Adipocyte (in vitro differentiated cells): ENCODE data around the gene SPACA6.
"Not testable (repeated sequence)": the region's sequence is repeated elsewhere in the genome, so short reads cannot be mapped to it uniquely, and the experiment has no call there.

ENCODE experiments used
- DNase-seq: peaks from one replicate; pipeline ENCODE4 v3.0.0-alpha.2; 2015; ENCODE audit warnings: low read depth
- H3K27me3 ChIP-seq: replicated peaks from 2 replicates; pipeline ENCODE4 v1.7.0; 2013; ENCODE audit warnings: mild to moderate bottlenecking, low read length, moderate library complexity; ENCODE audit not compliant: control insufficient read depth, insufficient read depth
- H3K36me3 ChIP-seq: 2 replicates; pipeline ENCODE4 v1.7.0; 2013; ENCODE audit warnings: low read length, mild to moderate bottlenecking, moderate library complexity; ENCODE audit not compliant: control insufficient read depth, insufficient read depth, severe bottlenecking
- H3K4me1 ChIP-seq: 2 replicates; pipeline ENCODE4 v1.7.0; 2013; ENCODE audit warnings: mild to moderate bottlenecking, low read length, moderate library complexity; ENCODE audit not compliant: control insufficient read depth, insufficient read depth
- H3K4me3 ChIP-seq: 2 replicates; pipeline ENCODE4 v1.7.0; 2013; ENCODE audit warnings: mild to moderate bottlenecking, low read length, moderate library complexity
- H3K9ac ChIP-seq: 2 replicates; pipeline ENCODE4 v1.7.0; 2013; ENCODE audit warnings: mild to moderate bottlenecking, low read length, moderate library complexity
- H3K9me3 ChIP-seq: 2 replicates; pipeline ENCODE4 v1.7.0; 2013; ENCODE audit warnings: mild to moderate bottlenecking, low read length, moderate library complexity; ENCODE audit not compliant: control insufficient read depth

The SPACA6 gene

DNA sequence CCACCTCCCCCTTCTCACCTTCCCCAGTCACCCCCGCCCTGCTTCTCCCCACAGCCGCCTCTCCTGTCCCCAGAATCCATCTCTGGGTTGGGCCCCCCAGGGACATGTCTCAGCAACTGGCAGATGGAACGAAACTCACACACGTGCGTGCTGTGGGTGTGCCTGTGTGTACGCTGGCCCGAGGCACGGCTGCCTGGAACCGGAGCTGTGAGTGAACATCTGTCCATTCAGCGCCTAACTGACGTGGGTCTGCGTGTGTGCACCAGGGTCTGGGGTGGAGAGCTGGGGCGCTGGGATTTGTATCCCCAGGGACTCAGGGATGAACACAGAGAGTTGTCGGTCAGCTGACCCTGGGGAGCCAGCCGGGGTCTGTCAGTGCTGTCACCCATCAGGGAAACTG lies 31.4 kb downstream of the SPACA6 start:
- Histone ChIP-seq H3K27me3 (no peaks in the 10 kb centered on the region), H3K9ac (no peak overlapping the region), H3K4me1 (peaks cover 32% of the 10 kb centered on the region), H3K4me3 (peak overlapping the region; percentile 61), H3K9me3 (no peaks in the 10 kb centered on the region), H3K36me3 (no peaks in the 10 kb centered on the region)
- peak; percentile 13 for DNase-seq

DNA sequence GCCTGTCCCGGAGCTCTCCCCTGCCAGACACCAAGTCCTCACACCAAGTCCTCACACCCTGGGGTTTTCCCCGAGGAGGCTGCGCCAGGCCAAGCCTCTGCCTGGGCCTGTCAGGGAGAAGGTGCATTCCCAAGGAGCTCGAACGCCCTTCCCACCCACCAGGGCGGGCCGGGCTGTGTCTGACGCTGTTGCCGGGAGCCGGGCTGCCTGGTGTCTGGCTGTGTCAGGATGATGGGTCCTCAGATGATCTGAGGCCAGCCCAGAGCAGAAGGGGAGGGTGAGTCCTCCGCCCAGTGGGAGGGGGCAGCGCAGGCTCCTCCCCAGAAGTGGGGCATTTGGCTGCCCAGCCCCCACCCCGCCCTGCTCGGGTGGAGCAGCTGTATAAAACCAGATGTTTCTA lies 32.9 kb downstream of the SPACA6 start:
- no peaks in the 10 kb centered on the region for H3K9me3 ChIP-seq
- peaks cover 39% of the 10 kb centered on the region for H3K4me1 ChIP-seq
- H3K9ac ChIP-seq, result peak overlapping the region; percentile 61
- no peaks in the 10 kb centered on the region for H3K36me3 ChIP-seq
- no peak overlapping the region for H3K4me3 ChIP-seq
- peak; percentile 56 for DNase-seq
- no peaks in the 10 kb centered on the region for H3K27me3 ChIP-seq

DNA sequence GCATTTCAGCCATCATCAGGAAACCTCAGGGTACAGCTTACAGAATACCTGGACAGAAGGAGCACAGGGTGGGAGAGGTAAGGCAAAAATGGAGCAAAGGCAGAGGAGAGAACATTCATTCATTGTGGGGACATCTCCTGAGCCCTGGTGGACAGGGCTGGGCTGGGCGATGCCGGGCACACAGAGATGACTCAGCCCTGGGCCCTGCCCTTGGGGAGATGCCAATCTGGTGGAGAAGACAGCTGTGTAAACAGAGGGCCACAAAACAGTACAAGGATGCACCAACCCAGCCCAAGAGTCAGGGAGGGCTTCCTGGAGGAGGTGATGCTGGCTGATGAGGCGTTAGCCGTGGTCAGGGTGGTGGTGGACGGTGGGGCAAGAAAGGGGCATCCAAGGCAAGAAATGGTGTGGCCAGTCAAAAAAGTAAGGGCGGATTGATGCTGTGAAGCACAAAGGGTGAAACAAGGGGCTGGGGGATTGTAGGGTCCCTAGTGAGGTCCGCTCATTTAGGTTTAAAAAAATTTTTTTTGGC lies 34.3 kb downstream of the SPACA6 start:
- peak; percentile 27 for DNase-seq
- Histone ChIP-seq H3K36me3 (no peaks in the 10 kb centered on the region), H3K9ac (peak overlapping the region; percentile 45), H3K9me3 (no peaks in the 10 kb centered on the region), H3K27me3 (no peaks in the 10 kb centered on the region), H3K4me1 (peaks cover 39% of the 10 kb centered on the region), H3K4me3 (no peak overlapping the region)

DNA sequence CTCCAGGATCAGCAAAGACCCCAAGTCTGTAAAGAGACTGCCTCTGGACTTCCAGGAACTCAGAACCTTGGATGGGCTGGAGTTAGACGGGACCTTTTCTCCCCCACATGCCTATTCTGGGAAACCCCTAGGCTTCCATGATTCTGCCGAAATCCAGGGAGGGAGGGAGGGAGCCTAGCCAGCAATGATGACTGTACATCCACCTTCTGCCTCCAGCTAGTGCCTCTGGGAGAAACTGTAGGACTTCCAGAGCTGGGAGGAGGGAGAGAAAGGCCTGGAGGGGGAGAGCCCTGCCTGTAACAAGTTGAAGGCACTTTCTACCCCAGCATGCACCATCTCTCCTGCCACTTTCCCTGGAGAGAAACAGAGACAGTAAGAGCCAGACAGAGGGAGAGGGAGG lies 36.7 kb downstream of the SPACA6 start:
- H3K9ac ChIP-seq, result peak overlapping the region; percentile 34
- H3K4me1 ChIP-seq, result peaks cover 28% of the 10 kb centered on the region
- no peaks in the 10 kb centered on the region for H3K27me3 ChIP-seq
- no peaks in the 10 kb centered on the region for H3K9me3 ChIP-seq
- DNase-seq, result no peak
- no peaks in the 10 kb centered on the region for H3K36me3 ChIP-seq
- no peak overlapping the region for H3K4me3 ChIP-seq

DNA sequence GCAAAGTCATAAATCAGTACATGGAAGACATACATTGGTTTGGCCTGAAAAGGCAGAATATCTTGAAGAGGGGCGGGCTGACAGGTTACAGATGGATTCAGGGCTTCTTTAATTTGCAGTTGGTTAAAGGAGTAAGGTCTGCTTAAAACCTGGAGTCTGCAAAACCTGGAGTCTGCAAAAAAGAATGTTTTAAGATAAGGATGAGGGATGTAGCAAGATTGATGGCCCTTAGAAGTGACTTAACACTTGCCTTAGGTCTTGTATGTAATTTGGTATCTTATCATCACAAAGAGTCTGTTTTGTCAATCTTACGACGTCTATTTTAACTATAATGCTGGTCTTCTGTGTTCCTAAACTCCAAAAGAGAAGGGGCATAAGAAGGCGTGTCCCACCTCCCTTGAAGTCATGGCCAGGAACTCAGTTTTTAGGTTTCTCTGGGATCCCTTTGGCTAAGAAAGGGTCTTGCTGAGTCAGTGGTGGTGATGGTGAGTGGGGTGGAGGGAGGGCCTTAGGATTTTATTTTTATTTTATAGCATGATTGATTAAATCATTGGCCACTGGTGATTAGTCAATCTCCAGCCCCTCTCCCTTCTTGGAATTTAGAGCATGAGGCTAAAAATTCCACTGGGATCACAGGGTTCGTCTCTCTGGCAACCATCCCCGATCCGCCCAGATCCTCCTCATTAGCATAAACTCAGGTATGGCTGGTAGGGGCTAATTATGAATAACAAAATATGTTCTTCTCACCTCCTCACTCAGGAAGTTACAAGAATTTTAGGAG lies 40.8 kb downstream of the SPACA6 start:
- no peak overlapping the region for H3K9ac ChIP-seq
- peaks cover 29% of the 10 kb centered on the region for H3K4me1 ChIP-seq
- H3K36me3 ChIP-seq, result no peaks in the 10 kb centered on the region
- H3K4me3 ChIP-seq, result no peak overlapping the region
- no peaks in the 10 kb centered on the region for H3K27me3 ChIP-seq
- DNase-seq, result no peak
- no peaks in the 10 kb centered on the region for H3K9me3 ChIP-seq

DNA sequence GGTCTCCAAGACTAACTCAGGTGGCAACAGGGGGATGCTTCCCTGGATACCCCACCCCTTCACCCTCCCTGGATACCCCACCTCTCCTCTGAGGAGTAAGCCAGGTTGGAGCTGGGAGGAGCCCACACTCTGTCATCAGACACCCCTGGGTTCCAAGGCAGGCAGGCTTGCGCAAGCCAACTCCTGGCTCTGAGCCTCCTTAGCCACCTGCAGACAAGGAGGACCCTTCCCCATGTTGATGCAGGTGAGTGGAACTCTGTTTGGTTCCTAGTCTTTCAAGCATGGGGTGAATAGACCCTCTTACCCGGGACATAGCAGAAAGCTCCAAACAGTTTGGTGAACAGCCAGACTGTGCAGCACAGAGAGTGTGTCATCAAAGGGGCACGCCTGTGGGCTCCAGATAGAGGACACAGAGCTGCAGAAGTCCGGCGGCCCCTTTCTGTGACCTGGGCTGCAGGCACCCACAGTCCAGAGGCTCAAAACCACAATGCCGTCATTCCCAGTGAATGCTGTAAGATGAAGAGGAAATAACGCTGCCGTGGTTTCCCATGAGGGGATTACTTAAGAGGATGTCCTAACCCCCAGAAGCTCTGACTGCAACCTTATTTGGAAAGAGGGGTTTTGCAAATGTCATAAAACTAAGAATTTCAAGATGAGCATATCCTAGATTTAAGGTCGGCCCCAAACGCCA lies 42.8 kb downstream of the SPACA6 start:
- no peaks in the 10 kb centered on the region for H3K9me3 ChIP-seq
- no peak for DNase-seq
- H3K4me3 ChIP-seq, result no peak overlapping the region
- H3K27me3 ChIP-seq, result no peaks in the 10 kb centered on the region
- H3K36me3 ChIP-seq, result no peaks in the 10 kb centered on the region
- no peak overlapping the region for H3K9ac ChIP-seq
- H3K4me1 ChIP-seq, result peaks cover 20% of the 10 kb centered on the region

DNA sequence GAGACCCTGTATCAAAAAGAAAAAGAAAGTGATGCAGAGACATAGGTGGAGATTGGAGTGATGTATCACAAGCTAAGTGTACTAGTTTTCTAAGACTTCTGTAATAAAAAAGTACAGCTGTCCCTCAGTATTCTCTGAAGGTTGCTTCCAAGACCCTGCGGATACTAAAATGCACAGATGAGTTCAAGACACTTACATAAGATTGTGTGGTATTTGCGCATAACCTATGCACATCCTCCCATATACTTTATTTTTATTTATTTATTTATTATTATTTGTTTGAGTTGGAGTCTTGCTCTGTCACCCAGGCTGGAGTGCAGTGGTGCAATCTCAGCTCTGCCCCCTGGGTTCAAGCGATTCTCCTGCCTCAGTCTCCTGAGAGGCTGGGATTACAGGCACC lies 44.3 kb downstream of the SPACA6 start:
- Histone ChIP-seq H3K27me3 (no peaks in the 10 kb centered on the region), H3K9ac (no peak overlapping the region), H3K4me1 (peaks cover 20% of the 10 kb centered on the region), H3K9me3 (no peaks in the 10 kb centered on the region), H3K4me3 (no peak overlapping the region), H3K36me3 (no peaks in the 10 kb centered on the region)
- no peak for DNase-seq

DNA sequence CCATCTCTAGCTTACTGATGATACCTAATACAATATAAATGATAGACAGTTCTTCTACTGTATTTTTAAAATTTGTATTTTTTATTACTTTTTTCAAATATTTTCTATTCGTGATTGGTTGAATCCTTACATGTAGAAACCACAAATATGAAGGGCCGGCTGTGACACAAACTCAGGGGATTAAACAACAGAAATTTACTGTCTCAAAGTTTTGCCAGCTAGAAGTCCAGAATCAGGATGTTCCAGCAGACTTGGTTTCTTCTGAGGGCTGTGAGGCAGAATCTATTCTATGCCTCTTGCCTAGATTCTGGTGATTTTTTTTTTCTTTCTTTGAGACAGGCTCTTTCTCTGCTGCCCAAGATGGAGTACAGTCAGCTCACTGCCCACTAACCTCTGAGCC lies 44.8 kb downstream of the SPACA6 start:
- no peaks in the 10 kb centered on the region for H3K36me3 ChIP-seq
- H3K9me3 ChIP-seq, result no peaks in the 10 kb centered on the region
- no peak overlapping the region for H3K4me3 ChIP-seq
- peaks cover 25% of the 10 kb centered on the region for H3K4me1 ChIP-seq
- H3K27me3 ChIP-seq, result no peaks in the 10 kb centered on the region
- DNase-seq, result no peak
- H3K9ac ChIP-seq, result no peak overlapping the region

DNA sequence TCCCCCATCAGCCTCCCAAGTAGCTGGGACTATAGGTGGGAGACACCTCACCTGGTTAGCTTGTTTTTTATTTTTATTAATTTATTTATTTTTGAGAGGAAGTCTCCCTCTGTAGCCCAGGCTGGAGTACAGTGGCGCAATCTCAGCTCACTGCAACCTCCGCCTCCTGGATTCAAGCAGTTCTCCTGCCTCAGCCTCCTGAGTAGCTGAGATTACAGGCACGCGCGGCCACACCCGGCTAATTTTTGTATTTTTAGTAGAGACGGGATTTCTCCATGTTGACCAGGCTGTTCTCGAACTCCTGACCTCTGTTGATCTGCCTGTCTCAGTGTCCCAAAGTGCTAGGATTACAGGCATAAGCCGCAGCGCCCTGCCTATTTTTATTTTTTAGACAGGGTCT lies 45.4 kb downstream of the SPACA6 start:
- not testable (repeated sequence) for H3K4me3 ChIP-seq, H3K36me3 ChIP-seq, DNase-seq, H3K9ac ChIP-seq, H3K27me3 ChIP-seq, H3K9me3 ChIP-seq
- H3K4me1 ChIP-seq, result peaks cover 31% of the 10 kb centered on the region

DNA sequence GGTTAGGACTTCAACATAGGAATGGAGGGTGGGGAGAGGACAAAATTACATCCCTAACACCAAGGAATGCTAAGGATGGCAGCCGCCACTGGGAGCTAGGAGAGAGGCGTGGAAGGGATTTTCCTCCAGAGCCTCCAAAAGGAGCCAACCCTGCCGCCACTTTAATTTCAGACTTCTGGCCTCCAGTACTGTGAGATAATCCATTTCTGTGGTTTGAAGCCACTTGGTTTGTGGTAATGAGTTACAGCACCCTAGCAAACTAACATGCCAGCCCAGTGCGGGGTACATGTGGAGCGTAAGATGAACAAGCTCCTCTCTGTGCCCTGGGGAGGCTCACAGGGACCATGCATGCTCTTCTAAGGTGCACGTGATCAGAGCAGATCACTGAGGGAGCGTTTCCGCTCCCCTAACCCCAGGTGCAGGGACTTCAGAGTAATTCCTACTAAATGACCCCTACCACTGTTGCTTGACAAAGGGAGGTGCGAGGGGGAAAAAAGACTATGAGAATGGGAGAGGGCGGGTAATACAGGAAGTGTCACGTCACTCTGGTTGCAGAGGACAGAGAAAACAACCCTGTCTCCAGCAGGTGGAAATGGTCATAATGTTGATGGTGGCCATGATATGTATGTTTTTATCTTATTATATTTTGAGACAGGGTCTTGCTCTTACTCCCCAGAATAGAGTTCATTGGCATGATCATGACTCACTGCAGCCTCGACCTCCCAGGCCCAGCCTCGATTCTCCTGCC lies 46.5 kb downstream of the SPACA6 start:
- Histone ChIP-seq H3K9ac (no peak overlapping the region), H3K4me3 (no peak overlapping the region), H3K4me1 (peaks cover 31% of the 10 kb centered on the region), H3K27me3 (no peaks in the 10 kb centered on the region), H3K36me3 (no peaks in the 10 kb centered on the region), H3K9me3 (no peaks in the 10 kb centered on the region)
- DNase-seq, result no peak

DNA sequence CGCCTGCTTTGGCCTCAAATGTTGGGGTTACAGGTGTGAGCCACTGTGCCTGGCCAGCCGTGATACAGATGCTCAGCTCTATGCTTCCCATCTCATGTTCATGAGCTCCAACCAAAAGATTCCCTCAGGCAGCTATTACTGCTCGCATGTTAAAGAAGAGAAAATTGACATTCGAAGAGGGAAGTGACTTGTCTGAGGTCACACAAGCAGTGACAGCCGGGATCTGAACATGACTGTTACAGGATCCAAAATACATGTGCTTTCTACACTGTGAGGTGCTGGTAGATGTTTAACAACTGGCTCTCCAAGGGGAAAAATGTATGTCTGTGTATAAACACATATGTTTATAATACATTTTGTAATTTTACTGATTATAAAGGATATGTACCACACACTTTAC lies 47.2 kb downstream of the SPACA6 start:
- no peaks in the 10 kb centered on the region for H3K36me3 ChIP-seq
- no peak for DNase-seq

More for the DNA sequence above, 47.2 kb downstream of the SPACA6 start:
- no peak overlapping the region for H3K9ac ChIP-seq
- H3K9me3 ChIP-seq, result no peaks in the 10 kb centered on the region
- peaks cover 29% of the 10 kb centered on the region for H3K4me1 ChIP-seq
- H3K27me3 ChIP-seq, result no peaks in the 10 kb centered on the region
- no peak overlapping the region for H3K4me3 ChIP-seq
